GM19023 (cell line): ENCODE measurements around the gene FAM131C.
"Not testable (repeated sequence)": the region's sequence is repeated elsewhere in the genome, so short reads cannot be mapped to it uniquely, and the experiment has no call there.

Source experiments
- ATAC-seq: cut with Tn5 transposase; IDR thresholded peaks from one replicate; pipeline ENCODE4 v1.9.1; 2021; ENCODE audit warnings: mild to moderate bottlenecking, moderate library complexity; ENCODE audit not compliant: unreplicated experiment

Gene FAM131C

DNA sequence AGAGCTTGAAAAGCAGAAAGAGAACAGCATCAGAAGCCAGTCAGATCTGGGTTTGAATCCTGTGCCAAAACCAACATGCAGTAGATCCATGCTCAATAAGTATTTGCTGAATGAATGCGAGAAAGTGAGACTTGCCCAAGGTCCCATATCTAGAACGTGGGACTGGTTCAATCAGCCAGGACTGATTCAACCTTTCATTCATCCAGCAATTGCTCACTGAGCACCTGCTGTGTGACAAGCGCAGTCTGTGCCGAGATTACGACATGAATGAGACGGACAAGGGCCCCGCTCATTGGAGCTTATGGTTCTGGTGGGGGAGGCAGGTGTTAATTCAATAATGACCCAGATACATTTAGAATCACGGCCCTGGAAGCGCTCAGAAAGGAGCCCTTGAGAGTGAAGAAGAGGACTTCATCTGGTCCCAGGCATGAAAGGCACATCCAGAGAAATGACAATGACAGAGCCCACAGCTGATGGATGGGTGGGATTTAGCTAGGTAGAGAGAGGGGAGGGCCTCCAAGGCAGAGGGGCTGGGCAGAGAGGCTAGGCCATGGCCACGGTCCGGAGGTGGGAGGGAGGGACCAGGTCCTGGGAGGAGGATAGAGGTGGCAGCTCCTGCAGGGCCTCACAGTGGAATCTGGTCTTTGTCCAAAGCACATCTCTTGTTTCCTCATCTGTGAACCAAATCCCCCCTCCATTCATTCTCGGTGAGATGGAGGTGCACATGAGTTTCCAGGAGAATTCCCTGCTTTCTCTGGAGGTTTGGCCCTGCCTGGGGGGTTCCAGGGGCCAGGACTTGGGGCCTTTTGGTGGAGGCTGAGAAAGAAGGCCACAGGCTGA is 4.2 kb upstream of the FAM131C start:
- no peak for ATAC-seq

DNA sequence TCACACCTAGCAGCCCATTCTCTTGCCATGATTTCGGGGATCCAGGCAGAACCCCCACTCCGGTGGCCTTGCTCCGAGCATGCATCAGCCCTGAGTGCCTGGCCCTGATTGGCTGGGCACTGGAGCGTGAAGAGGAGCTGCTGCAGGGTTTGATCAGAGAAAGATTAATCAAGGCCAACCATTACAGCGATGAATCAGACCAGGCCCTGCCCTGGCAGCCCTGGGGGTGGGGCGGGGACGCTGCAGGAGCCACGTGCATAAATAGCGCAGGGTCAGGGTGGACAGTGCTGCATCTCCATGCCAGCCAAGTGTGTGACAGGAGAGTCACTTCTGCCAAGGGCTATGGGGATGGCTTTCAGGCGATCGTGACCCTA is 3.4 kb upstream of the FAM131C start:
- no peak for ATAC-seq

GRCh38 chr1:16076031-16076864 is 2.8 kb upstream of the FAM131C start:
- no peak for ATAC-seq

DNA sequence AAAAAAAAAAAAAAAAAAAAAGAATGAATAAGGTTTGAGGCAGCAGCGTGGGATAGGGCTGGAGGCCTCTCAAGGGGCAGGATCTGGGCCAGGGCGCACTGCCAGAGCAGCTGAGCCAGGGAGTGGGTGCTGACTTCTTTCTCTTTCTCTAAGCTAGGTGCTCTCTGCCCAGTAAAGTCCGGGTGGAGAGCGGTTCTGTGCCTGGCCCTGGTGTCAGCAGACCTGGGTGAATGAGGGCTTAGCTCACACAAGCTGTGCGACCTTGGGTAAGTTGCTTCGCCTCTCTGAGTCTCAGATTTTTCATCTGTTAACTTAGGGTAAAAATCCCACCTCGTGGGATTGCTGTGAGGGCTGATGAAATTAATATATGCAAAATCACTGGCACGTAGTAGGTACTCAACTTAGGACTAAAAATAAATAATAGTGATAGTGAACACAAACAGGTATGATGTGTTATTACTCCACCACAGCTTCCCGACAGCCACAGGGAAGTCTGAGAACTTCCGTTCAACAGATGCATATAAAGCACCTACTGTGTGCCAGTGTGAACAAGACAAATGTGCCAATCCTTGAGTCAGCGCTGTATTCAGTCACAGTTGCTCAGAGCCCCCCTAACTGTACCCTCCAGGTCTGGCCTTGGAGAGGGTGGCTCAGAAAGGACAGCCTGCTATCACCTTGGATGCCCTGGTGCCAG is 2.0 kb upstream of the FAM131C start:
- no peak for ATAC-seq

- no peak for ATAC-seq
These were observed 766 bp upstream of the FAM131C start for GRCh38 chr1:16074217-16074616.

DNA sequence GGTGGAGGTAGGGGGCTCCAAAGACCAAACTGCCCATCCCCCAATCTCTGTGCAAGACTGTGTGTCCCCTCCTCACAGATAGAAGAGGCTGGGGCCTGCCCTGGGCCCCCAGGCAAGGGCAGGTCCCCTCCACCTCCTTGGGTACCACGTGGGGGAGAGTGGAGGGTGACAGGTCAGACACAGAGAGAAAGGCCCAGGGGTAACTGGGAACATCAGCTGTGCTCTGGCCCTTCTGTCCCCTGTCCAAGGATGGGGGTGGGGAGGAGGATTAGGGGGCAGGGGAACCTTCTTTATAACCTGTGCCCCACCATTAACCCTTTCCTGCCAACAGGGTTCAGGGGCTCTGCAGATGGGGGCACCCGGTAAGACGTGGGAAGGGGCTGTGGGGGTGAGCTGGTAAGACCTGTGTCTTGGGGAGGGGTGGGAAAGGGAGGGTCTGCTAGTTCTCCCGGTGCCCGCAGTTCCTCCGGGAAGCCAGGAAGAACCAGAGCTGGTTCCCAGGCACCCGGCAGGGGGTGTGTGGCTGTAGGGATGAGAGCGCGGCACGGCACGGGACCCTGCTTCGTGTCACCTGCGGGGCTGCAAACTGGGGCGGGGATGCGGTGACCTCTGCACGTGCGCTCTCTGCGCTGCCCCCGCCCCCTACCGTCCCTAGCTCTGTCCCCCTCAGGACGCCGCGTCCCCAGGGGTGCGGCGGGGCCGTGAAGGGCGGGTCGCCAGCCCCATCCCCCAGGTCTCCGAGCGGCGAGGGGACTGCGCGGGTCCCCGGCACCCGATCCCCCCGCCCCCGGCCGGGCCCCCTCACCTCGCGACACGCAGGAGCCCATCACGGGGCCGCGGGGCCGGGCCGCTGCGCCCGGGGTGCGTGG is 601 bp downstream of the FAM131C start:
- ATAC-seq: no peak

- ATAC-seq: no peak
These were observed 1.4 kb downstream of the FAM131C start for GRCh38 chr1:16072095-16072494.

DNA sequence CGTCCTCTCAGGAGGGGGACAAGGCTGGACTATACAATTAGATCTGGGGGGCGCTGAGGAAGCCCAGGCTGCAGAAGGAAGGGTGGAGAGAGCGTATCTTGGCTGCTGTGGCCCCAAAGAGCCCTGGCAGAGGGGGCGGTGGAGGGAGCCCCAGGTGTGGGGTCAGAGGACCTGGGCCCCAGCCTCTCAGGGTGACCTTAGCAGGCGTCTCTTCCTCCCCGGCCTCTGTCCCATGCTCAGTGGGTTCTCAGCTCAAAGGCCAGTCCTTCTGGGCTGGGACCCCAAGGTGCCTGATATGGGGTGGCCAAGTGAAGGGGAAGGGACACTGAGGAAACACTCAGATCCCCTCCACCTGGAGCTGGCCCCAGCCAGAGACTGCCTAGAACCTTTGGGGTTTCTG is 1.8 kb downstream of the FAM131C start:
- ATAC-seq: no peak

GRCh38 chr1:16070640-16071355 is 2.7 kb downstream of the FAM131C start:
- ATAC-seq: no peak

DNA sequence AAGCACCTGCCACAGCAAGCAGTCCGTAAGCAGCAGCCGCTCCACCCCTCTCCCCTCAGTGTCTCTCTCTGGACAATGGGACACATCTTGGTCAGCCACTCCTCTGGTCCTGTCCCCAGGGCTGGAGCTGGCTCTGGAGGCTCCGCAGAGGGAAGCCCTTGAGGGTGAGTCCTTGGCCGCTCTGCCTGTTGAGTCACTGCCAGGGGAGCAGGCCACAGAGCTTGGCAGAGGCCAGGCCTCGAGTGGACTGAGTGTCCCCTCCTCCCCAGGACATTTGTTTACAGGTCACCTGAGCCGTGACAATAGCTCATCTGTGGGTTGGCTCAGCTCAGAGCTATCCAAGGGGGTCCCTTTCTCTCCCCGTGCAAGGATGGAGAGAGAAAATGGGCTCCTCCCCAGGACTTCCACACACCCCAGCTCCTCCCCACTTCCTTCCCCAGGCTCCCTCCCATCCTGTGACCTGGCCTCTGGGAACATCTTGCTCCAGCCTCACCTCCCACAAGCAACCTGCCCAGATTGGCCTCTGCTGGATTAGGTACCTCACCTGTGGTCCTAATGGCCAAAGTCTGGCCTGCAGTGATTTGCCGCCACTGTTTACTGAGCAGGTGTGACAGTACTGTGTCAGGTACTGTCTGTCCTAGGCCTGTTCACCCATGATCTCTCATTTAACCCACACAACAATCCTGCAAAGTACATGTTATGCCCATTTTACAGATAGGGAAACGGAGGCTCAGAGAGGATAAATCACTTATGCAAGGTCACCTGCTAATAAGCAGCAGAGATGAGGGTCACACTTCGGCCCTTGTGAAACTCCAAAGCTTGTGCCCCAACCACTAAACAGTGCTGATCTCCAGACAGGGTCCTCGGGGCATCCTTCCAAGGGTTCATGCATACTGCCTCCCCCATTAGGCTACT is 4.8 kb downstream of the FAM131C start:
- ATAC-seq: no peak

GRCh38 chr1:16067933-16068332 is 5.5 kb downstream of the FAM131C start:
- no peak for ATAC-seq

DNA sequence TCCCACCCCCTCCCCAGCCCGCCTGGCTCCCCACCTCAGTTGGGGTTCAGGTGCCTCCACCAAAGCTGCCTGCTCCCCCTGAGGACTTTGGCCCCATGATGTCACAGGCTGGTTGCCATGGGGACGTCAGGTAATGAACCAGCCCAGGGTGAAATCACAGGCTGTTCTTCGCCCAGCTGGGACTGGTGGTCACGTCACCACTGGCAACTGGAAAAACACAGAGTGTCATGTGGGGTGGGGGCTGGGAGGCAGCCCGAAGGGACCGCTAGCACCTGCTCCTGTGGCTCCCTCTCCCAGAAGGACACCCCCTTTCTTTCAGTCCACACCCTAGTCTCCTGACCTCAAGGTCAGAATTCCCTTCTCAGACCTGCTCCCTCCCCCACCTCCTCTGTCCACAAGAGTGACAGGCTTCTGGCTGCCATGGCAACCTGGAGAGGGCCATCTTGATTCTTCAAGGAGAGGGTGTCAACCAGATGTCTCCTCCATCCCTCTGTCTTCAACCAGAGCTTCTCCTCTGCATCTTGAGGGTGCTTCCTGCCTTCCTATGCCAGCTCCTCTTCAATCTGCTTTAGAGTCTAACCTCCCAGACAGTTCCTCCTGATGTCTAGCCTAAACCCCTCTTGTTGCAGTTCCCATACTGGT is 6.2 kb downstream of the FAM131C start:
- no peak for ATAC-seq

DNA sequence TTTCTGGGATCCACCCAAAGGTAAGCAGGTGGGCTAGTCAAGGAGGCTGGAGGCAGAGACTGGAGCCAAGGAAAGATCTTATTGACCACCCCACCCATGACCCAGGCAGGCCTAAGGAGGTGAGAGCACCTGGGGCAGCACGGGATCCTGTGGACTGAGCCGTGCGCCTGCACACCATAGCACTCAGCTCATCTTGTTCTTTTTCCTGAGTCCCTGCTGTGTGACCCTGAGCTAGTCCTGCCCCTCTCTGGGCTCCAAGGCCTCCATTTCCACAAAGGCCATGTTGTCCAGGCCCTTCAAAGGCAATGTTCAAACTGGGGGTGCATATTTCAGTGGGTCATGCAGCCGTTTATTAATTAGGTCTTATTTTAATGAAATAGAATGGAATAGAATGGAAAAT is 7.2 kb downstream of the FAM131C start:
- ATAC-seq: no peak

DNA sequence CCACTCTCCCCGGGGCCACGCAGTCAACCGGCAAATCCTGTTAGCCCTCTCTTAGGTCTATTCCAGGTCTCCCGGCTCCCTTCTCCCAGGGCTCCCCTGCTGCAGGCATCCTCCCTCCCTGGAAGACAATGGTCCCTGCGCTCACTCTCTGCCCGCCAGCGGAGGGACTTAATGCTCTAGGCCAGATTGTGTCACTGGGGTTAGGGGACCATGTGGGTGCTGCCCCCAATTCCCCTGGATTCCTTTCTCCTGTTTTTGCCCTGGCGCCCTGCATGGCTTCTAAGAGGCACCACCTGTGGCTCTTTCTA is 8.2 kb downstream of the FAM131C start:
- no peak for ATAC-seq

GRCh38 chr1:16064536-16065268 is 8.7 kb downstream of the FAM131C start:
- ATAC-seq: no peak

- no peak for ATAC-seq
These were observed 9.5 kb downstream of the FAM131C start for GRCh38 chr1:16063921-16064320.

- no peak for ATAC-seq
These were observed 10.1 kb downstream of the FAM131C start for GRCh38 chr1:16063226-16063829.

- ATAC-seq: not testable (repeated sequence)
These were observed 10.8 kb downstream of the FAM131C start for GRCh38 chr1:16062687-16063075.
